Fibroblast of skin of left biceps (primary cell): ENCODE data around the gene TENT4B.
A peak's percentile ranks its signal among the peaks of the same experiment; 100 is the strongest.

ENCODE experiments used
- DNase-seq, 2 experiments: peaks; one replicate each; pipeline ENCODE4 v3.0.0-alpha.2; 2013; ENCODE audit warnings: low read depth in 2 of 2

The TENT4B gene

GRCh38 chr16:50234771-50235556 is 81.9 kb downstream of the TENT4B start:
- peak in 1 of 2 experiments; percentile 36 for DNase-seq

GRCh38 chr16:50235581-50235980 is 82.5 kb downstream of the TENT4B start:
- no peak for DNase-seq

DNA sequence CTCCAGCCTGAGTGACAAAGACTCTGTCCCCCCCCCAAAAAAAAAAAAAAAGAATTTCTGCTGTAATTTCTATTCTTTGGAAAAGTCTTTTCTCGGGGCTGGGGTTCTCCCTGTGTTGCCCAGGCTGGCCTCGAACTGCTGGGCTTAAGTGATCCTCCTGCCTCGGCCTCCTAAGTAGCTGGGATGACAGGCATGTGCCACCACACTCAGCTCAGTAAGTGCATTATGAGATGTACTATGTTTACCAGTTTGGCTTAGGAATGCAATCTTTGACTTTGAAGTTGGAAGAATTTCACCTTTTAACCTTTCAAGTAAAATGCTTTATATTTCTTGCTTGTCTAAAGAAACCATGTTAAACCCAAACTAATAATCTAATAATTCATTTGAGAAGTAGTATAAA is 85.2 kb downstream of the TENT4B start:
- no peak for DNase-seq

DNA sequence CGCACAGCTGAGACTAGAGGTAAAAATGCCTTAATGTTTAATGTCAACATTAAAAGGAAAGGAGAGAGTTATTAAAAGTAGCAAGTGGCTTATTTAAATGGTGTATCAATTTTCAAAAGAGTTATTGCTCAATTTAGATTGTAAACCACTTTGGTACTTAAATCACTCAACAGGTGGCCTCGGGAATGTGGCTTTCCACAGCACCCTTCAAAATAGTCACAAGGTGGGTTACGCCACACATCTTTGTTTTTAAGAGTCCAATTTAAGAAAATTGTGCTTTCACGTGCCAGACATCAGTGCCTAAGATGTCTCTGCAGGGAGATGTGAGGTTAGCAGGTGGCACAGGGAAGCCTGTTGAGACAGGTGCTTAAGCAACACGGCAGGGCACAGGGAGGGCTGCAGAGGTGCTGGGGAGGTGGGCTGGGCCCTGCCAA is 85.8 kb downstream of the TENT4B start:
- DNase-seq, result no peak

GRCh38 chr16:50243024-50243423 is 89.9 kb downstream of the TENT4B start:
- DNase-seq, result peak in 1 of 2 experiments; percentile 33

- no peak for DNase-seq
These were observed 91.0 kb downstream of the TENT4B start for GRCh38 chr16:50244140-50244503.

DNA sequence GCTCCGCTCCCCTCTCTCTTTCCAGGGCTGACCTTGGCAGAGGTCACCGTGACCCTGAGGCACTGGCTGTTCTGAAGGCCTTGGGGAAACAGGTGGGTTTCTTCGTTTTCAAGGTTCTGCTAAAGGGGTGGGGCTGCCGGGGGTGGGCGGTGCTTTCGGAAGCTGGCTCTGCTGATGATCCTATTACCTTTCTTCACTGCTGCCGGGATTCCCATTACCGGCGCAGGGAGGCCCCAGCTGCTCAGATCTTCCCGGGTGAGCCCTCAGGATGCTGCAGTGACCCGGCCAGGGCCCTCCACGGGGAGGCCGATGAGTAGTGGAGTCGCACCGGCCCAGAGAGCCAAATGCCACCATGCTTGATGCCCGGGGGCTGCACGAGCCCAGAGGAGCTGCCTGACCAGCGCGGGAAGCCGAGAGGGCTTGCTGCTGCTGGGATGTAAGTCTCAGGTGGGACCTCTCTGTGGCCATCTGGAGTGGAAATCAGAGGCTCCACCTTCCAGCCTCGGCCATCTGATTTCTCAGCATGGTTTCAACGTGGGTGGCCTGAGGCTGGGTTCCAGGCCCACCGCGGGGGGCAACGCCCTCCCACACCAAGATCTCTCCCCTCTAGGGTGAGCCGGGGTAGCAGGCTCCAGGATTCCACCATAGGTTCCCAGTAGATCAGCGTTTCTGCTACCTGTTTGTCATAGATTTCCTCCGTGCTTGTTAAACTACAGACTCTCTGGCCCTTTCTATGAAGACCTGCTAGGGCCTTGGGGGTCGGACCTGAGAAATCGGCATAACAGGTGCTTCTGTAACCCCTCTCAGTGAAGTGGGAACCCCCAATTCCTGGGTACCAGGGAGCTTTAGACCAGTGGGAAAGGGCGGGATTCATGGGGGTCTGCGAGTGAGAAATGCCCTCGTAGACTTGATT is 91.7 kb downstream of the TENT4B start:
- no peak for DNase-seq

DNA sequence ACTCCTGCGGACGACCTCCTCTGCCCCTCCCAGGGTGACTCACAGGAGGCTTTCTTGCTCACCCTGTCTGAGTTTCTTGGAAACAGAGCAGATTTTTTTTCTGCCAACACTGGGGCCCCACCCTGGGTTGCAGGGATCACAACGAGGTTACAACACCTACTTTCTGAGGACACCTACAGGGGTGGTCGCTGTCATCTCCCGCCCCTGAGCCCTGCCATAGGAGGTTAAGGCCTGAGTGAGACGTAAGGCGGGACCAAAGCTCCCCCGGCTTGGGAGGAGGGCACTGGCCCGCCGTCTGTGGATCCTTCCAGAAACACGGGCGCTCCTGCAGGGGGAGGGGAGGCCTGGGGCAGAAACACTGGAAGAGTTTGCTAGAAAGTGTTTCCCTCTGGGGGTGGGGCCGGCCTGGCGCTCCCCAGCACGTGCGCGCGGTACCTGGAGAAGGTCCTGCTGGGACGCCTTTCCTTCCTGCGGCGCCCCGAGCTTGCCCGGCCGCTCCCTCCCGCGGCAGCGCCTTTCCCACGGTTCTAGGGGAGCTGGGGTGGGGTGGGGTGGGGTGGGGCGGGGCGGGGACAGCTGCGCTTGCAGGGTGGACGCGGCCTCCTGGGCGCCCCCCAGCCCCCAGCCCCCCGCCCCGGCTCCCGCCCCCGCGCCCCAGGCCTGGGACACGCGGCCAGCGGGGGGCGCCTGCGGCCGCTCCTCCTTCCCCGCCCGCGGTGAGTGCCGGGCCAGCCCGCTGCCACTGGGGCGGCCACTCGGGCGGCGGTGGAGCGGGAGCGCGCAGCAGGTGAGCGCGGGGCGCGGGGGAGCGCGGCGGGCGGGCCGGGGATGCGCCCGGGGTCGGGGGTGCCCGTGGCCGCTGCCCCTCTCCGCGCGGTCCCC is 92.6 kb downstream of the TENT4B start:
- DNase-seq, result no peak

- DNase-seq, result no peak
These were observed 93.4 kb downstream of the TENT4B start for GRCh38 chr16:50246299-50247122.

GRCh38 chr16:50247123-50247905 is 94.2 kb downstream of the TENT4B start:
- DNase-seq, result no peak

- no peak for DNase-seq
These were observed 95.0 kb downstream of the TENT4B start for GRCh38 chr16:50247906-50248608.

GRCh38 chr16:50248845-50249244 is 95.7 kb downstream of the TENT4B start:
- DNase-seq, result no peak

- peak in 1 of 2 experiments; percentile 25 for DNase-seq
These were observed 98.4 kb downstream of the TENT4B start for GRCh38 chr16:50251375-50252081.

DNA sequence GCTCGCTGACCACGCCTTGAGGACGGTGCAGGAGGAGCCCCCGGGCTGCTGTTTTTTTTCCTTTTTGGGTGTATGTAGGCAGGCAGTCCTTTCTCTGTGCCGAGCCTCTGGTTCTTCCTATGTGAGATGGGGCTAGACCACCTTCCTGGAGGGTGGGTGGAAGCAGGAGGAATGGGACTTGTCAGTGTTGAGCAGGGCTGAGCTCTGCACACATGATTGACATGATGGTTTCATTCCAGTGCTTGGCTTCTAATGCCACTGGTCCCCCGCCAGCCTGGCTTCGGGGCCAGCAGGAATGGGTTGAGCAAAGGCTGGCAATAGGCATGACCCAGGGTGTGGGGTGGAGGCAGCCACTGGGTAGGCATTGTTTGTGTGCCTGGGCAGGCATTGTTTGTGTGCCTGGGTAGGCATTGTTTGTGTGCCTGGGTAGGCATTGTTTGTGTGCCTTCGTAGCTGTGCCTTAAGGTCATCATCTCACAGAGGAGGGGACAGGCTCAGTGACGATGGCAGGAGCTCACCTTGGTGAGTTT is 99.0 kb downstream of the TENT4B start:
- no peak for DNase-seq

DNA sequence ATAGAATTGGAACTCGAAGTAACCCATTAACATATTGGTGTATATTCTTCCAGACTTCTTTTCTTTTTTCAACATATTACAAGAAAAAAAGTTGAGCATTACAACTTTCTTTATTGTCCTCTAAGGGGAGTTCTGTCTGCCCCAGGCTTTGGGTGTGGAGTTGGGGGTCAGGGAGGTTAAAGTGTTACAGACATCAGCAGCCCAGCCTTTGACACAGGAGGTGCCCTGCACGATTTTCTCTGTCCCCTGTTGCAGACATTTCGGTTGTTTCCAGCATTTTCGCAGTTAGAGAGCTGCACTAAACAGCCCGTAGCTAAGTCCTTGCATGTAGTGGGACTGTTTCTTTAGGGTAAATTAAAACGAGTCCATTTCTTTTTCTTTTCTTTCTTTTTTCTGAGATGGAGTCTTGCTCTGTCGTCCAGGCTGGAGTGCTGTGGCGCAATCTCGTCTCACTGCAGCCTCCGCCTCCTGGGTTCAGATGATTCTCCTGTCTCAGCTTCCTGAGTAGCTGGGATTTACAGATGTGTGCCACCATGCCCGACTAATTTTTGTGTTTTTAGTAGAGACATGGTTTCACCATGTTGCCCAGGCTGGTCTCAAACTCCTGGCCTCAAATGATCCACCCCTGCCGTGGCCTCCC is 99.9 kb downstream of the TENT4B start:
- DNase-seq, result no peak

- DNase-seq, result no peak
These were observed 100.4 kb downstream of the TENT4B start for GRCh38 chr16:50253514-50253910.

- DNase-seq, result no peak
These were observed 101.0 kb downstream of the TENT4B start for GRCh38 chr16:50254072-50254471.

GRCh38 chr16:50255538-50255937 is 102.4 kb downstream of the TENT4B start:
- no peak for DNase-seq
